HEK293 (cell line): ENCODE measurements around the gene OSBPL1A.

ENCODE experiments used
- CTCF ChIA-PET: fragments of 350-600 bp; formaldehyde crosslinking; extraction: SDS; loops from one replicate; lab custom pipeline; 2021; ENCODE audit warnings: antibody characterized with exemption; lab: Yijun Ruan, JAX
- POLR2A ChIA-PET: fragments of 300-600 bp; formaldehyde crosslinking; extraction: SDS; loops from one replicate; lab custom pipeline; 2020; ENCODE audit warnings: antibody characterized with exemption, inconsistent platforms; lab: Yijun Ruan, JAX
- H3K27ac ChIP-seq: fragments of 200-500 bp; sonication (Bioruptor generic); 2 replicates; pipeline ENCODE4 v1.5.1; 2014; ENCODE audit warnings: low read depth, low read length, control low read depth, inconsistent platforms; ENCODE audit errors: extremely low read depth
- H3K36me3 ChIP-seq, 2 experiments: fragments of 200-500 bp in 1 of 2; sonication (Bioruptor generic) in 1 of 2; 1 replicate in 1 of 2; 2 replicates in 1 of 2; pipeline ENCODE4 v1.5.1; 2014 to 2017; ENCODE audit warnings: inconsistent platforms in 2 of 2, low read length in 2 of 2; ENCODE audit not compliant: control insufficient read depth in 2 of 2, insufficient read depth in 1 of 2
- H3K4me1 ChIP-seq: fragments of 200-500 bp; sonication (Bioruptor generic); 2 replicates; pipeline ENCODE4 v1.5.1; 2014; ENCODE audit warnings: mild to moderate bottlenecking, low read length, inconsistent platforms; ENCODE audit not compliant: control insufficient read depth, insufficient read depth
- H3K4me3 ChIP-seq: 2 replicates; pipeline ENCODE4 v1.5.1; 2011; ENCODE audit warnings: low read depth, mild to moderate bottlenecking, control low read depth, low read length, moderate library complexity
- H3K9me3 ChIP-seq: fragments of 200-500 bp; sonication (Bioruptor generic); 2 replicates; pipeline ENCODE4 v1.5.1; 2014; ENCODE audit warnings: low read depth, low read length, inconsistent platforms; ENCODE audit not compliant: control insufficient read depth, insufficient read depth
- BCL6B ChIP-seq: fragments of 450-650 bp; formaldehyde crosslinking; IDR thresholded peaks from 2 replicates; pipeline ENCODE4 v1.5.1; 2017; ENCODE audit warnings: missing biosample characterization, missing genetic modification characterization
- IKZF3 ChIP-seq: fragments of 450-650 bp; IDR thresholded peaks from 2 replicates; pipeline ENCODE4 v1.5.0; 2018; ENCODE audit warnings: missing biosample characterization, mild to moderate bottlenecking, missing genetic modification characterization, moderate library complexity
- KLF17 ChIP-seq: fragments of 450-650 bp; formaldehyde crosslinking; IDR thresholded peaks from 2 replicates; pipeline ENCODE4 v1.5.1; 2016; ENCODE audit warnings: missing biosample characterization, missing genetic modification characterization
- OSR2 ChIP-seq: fragments of 450-650 bp; formaldehyde crosslinking; IDR thresholded peaks from 2 replicates; pipeline ENCODE4 v1.5.1; 2016; ENCODE audit warnings: missing biosample characterization, missing genetic modification characterization
- SCRT1 ChIP-seq: fragments of 450-650 bp; formaldehyde crosslinking; IDR thresholded peaks from 2 replicates; pipeline ENCODE4 v1.5.1; 2016; ENCODE audit warnings: missing biosample characterization, missing genetic modification characterization, borderline replicate concordance
- SP7 ChIP-seq: fragments of 450-650 bp; formaldehyde crosslinking; IDR thresholded peaks from 2 replicates; pipeline ENCODE4 v1.5.1; 2016; ENCODE audit warnings: missing biosample characterization, missing genetic modification characterization
- ZNF114 ChIP-seq: fragments of 450-650 bp; formaldehyde crosslinking; IDR thresholded peaks from 2 replicates; pipeline ENCODE4 v1.5.0; 2017; ENCODE audit warnings: missing biosample characterization, missing genetic modification characterization
- ZNF366 ChIP-seq: fragments of 450-650 bp; formaldehyde crosslinking; conservative IDR thresholded peaks from 2 replicates; pipeline ENCODE4 v1.5.1; 2016; ENCODE audit warnings: missing biosample characterization, missing genetic modification characterization
- ZNF585B ChIP-seq: fragments of 450-650 bp; formaldehyde crosslinking; IDR thresholded peaks from 2 replicates; pipeline ENCODE4 v1.5.1; 2016; ENCODE audit warnings: missing biosample characterization, missing genetic modification characterization
- TF ChIP-seq, protein P1 (sequence below): fragments of 450-650 bp; formaldehyde crosslinking; IDR thresholded peaks from 2 replicates; pipeline ENCODE4 v1.5.1; 2017; ENCODE audit warnings: missing biosample characterization, missing genetic modification characterization

Gene OSBPL1A

GRCh38 chr18:24130494-24130893, 267.1 kb downstream of the OSBPL1A start:
- ChIA-PET CTCF (interaction anchor here (0.6 kb wide), 1 partner anchor 196 kb away, joined by 4 read pairs; no protein-coding TSS in a partner anchor), POLR2A (no interaction called here)
- Histone ChIP-seq H3K36me3 (peaks cover 3 to 4% of the 10 kb centered on the region in 2 experiments), H3K9me3 (no peaks in the 10 kb centered on the region), H3K4me3 (no peak overlapping the region), H3K4me1 (0 out of 2 replicates have a peak, but pooled peaks cover 3% of the 10 kb centered on the region), H3K27ac (no peak overlapping the region)
- no peak for TF ChIP-seq ZNF114 (tag by site-specific recombination)
- TF ChIP-seq, protein P1, sequence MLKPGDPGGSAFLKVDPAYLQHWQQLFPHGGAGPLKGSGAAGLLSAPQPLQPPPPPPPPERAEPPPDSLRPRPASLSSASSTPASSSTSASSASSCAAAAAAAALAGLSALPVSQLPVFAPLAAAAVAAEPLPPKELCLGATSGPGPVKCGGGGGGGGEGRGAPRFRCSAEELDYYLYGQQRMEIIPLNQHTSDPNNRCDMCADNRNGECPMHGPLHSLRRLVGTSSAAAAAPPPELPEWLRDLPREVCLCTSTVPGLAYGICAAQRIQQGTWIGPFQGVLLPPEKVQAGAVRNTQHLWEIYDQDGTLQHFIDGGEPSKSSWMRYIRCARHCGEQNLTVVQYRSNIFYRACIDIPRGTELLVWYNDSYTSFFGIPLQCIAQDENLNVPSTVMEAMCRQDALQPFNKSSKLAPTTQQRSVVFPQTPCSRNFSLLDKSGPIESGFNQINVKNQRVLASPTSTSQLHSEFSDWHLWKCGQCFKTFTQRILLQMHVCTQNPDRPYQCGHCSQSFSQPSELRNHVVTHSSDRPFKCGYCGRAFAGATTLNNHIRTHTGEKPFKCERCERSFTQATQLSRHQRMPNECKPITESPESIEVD (tag by site-specific recombination): peak; percentile 46; the same call in 1 of the 2 replicates

DNA sequence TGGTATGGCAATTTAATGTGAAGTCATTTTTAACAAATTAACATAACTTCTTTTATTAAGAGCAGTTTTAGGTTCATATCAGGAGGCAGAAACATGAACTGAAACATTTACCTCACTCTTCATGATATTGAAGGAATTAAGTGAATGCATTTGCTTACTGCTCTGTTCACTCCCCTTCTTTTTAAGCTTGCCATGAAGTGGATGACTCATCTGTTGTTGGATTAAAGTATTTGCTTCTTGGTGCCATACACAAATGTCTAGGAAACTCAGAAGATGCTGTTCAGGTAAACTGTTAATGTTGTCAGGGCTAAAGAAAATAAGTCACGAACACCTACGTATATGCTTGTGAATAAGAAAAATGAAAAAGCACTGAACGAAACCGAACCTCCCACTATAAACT, 268.9 kb downstream of the OSBPL1A start:
- peaks cover 3 to 4% of the 10 kb centered on the region in 2 experiments for H3K36me3 ChIP-seq
- 0 out of 2 replicates have a peak, but pooled peaks cover 3% of the 10 kb centered on the region for H3K4me1 ChIP-seq
- no peak for TF ChIP-seq ZNF585B (tag by site-specific recombination)
- no peak for TF ChIP-seq SP7 (tag by site-specific recombination)
- peak; percentile 25; the same call in 1 of the 2 replicates for TF ChIP-seq BCL6B
- ChIA-PET CTCF (interaction anchor here (1.3 kb wide), 1 partner anchor 9 kb away, joined by 5 read pairs; no protein-coding TSS in a partner anchor), POLR2A (interaction anchor here (0.6 to 1.4 kb wide), 2 partner anchors 10 to 25 kb away, joined by 3 to 8 read pairs; partner anchors contain the start of gene CABYR)
- H3K4me3 ChIP-seq: no peak overlapping the region
- H3K27ac ChIP-seq: no peak overlapping the region
- no peaks in the 10 kb centered on the region for H3K9me3 ChIP-seq

DNA sequence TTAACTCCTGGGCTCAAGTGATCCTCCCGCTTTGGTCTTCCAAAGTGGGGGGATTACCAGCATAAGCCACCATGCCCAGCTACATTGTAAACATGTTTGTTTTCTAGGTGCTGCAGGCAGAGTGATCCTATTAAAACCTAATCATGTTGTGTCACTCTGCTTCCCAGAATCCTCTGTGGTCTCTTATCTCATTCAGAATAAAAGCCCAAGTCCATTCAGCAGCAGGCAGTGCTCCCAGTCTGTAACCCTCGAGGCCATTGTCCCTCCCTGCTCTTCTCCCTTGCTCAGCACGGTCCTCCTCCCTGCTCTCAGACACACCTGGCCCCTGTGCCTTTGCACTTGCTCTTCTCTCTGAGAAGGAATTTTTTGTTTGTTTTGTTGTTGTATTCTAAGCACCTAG, 269.9 kb downstream of the OSBPL1A start:
- Histone ChIP-seq H3K4me1 (0 out of 2 replicates have a peak, but pooled peaks cover 3% of the 10 kb centered on the region), H3K4me3 (no peak overlapping the region), H3K27ac (no peak overlapping the region), H3K9me3 (no peaks in the 10 kb centered on the region), H3K36me3 (peaks cover 3 to 4% of the 10 kb centered on the region in 2 experiments)
- TF ChIP-seq KLF17 (tag by site-specific recombination) (peak; percentile 43; the same call in 1 of the 2 replicates), SCRT1 (tag by site-specific recombination) (no peak)
- CTCF ChIA-PET: interaction anchor here (0.6 to 1.3 kb wide), 2 partner anchors 8 to 47 kb away, joined by 3 to 5 read pairs; no protein-coding TSS in a partner anchor
- POLR2A ChIA-PET: interaction anchor here (1.0 to 1.4 kb wide), 2 partner anchors 11 kb away, joined by 3 to 8 read pairs; partner anchors contain the start of gene CABYR

GRCh38 chr18:24126155-24126961, 271.3 kb downstream of the OSBPL1A start:
- TF ChIP-seq OSR2 (tag by site-specific recombination) (peak; percentile 49; the same call in 1 of the 2 replicates), IKZF3 (no peak), ZNF366 (no peak)
- TF ChIP-seq, all 188 proteins: peak for 1
- Histone ChIP-seq H3K9me3 (no peaks in the 10 kb centered on the region), H3K27ac (no peak overlapping the region), H3K36me3 (peaks cover 0 to 3% of the 10 kb centered on the region in 2 experiments; a peak in 2 of 3 replicates), H3K4me1 (0 out of 2 replicates have a peak, but pooled peaks cover 3% of the 10 kb centered on the region), H3K4me3 (no peak overlapping the region)
- POLR2A ChIA-PET: interaction anchor here (1.0 to 1.2 kb wide), 2 partner anchors 12 kb away, joined by 3 to 5 read pairs; partner anchors contain the start of gene CABYR
- CTCF ChIA-PET: no interaction called here
